HG03064 (cell line): Measurements from ENCODE around the gene GSE1.
A peak's percentile ranks its signal among the peaks of the same experiment; 100 is the strongest.

Experiments used
- ATAC-seq: cut with Tn5 transposase; IDR thresholded peaks from one replicate; pipeline ENCODE4 v1.9.1; 2021; ENCODE audit warnings: low read depth; ENCODE audit not compliant: unreplicated experiment

The GSE1 gene

DNA sequence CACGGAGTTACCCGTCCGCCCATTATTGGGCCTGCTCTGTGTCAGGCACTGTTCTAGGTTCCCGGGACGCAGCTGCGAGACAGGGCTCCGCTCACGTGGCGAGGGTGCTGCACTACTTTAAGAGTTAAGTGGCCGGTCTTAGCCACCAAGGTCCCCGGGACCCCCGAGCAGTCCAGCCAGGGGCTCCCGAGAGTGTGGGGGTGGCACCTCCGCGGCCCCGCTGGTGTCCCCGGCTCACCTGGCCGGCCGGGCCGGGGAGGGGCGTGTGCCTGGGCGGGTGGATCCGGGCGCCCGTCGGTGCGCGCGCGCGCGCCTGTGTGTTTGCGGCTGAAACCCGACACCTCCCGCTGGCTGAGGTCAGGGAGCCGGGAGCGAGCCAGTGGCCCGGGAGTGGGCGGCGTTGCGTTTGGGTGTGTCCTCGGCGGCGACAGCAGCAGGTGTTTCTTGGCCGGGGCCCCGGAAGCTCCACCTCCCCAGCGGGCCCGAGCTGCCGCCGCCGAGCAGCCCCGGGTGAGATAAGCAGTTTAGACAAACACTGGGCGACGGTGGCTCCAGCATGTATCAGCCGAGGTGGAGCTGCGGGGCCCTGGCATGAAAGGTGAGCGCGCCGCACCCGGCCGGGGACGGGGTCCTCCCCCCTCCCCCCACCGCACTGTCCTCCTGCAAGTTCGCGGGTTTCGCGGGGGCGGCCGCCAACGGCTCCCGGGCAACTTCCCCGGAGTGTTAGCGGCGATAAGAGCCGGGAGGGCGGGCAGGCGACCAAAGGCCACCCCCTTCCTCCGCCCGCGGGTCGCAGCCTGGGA, at the start of gene GSE1:
Gene GSE1 (plus strand): TSS at position 522 of the 803 bp plus-strand sequence. CDS start 70 bp downstream, at position 592.
- peak; percentile 38 for ATAC-seq

- no peak for ATAC-seq
Observed at GRCh38 chr16:85563515-85564276, 49.4 kb upstream of the GSE1 start.

GRCh38 chr16:85564277-85565051, 48.7 kb upstream of the GSE1 start:
- ATAC-seq: no peak

GRCh38 chr16:85565340-85565739, 47.8 kb upstream of the GSE1 start:
- ATAC-seq: no peak

- ATAC-seq: no peak
Observed at GRCh38 chr16:85565801-85566526, 47.2 kb upstream of the GSE1 start.

- ATAC-seq: no peak
Observed at GRCh38 chr16:85566561-85567100, 46.5 kb upstream of the GSE1 start.

DNA sequence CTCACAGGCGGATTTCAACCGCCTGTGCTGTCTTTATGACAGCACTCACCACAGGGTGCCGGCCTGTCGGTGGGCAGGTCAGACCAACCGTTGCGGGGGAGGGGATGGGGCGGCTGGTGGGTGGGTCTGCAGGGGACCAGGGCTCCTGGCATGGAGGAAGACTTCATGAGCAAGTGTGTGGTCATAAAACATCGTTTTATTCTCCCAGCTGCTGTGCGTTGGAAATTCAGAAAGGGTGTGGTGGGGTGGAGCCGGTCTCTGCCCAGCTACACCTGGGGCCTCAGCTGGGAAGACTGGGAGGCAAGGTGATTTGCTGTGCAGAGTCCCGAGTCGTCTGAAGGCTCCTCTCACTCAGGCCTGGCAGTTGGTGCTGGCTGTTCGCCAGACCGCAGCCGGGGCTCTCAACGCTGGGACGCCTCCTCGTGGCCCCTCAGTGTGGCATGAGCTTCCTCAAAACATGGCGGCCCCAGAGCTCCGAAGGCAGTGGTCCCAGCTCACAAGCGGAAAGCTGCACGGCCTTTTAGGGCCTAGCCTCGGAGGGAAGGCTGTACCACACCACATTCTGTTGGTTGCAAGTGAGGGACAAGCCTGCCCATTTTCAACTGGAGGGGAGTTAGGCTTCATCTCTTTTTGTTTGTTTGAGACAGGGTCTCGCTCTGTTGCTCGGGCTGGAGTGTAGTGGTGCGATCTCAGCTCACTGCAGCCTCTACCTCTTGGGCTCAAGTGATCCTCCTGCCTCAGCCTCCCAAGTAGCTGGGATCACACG, 45.8 kb upstream of the GSE1 start:
- ATAC-seq: no peak

DNA sequence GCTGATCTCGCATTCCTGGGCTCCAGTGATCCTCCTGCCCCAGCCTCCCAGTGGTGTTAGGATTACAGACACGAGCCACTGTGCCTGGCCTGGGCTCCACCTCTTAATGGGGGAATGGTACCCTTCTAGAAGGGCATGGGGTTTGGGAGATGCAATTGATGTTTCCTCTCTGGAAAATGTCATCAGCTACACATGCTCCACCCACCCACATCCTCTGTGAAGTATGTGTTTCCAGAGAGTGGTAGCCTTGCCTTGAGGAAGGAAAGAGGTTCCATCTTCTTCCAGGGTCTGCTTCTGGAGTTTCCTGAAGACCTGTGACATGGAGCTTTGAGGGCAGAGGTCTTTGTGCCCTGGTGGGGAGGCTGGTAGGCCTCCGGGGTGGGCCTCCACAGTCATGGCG, 45.2 kb upstream of the GSE1 start:
- no peak for ATAC-seq

DNA sequence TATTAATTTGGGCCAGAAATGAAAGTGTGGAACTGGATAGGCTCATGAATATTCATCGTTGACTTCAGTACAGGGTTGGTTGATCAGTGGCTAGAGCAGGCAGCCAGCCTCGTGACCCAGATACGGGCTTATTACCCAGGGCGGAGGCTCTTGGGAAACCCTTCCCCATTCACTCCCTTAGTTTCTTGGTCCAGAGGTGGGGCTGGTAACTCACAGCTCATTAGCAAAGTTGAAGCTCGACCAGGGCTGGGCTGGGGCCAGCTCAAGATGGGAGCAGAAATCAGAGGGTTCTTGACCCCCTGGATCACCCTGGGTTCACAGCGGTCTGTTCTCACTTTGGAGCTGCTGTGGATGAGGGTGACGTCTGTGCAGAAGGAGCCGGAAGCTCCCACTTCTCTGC, 44.6 kb upstream of the GSE1 start:
- ATAC-seq: no peak

- ATAC-seq: no peak
Observed at GRCh38 chr16:85569039-85569614, 44.0 kb upstream of the GSE1 start.

GRCh38 chr16:85569615-85570212, 43.4 kb upstream of the GSE1 start:
- ATAC-seq: peak; percentile 57

- ATAC-seq: peak; percentile 23
Observed at GRCh38 chr16:85570213-85570734, 42.8 kb upstream of the GSE1 start.

DNA sequence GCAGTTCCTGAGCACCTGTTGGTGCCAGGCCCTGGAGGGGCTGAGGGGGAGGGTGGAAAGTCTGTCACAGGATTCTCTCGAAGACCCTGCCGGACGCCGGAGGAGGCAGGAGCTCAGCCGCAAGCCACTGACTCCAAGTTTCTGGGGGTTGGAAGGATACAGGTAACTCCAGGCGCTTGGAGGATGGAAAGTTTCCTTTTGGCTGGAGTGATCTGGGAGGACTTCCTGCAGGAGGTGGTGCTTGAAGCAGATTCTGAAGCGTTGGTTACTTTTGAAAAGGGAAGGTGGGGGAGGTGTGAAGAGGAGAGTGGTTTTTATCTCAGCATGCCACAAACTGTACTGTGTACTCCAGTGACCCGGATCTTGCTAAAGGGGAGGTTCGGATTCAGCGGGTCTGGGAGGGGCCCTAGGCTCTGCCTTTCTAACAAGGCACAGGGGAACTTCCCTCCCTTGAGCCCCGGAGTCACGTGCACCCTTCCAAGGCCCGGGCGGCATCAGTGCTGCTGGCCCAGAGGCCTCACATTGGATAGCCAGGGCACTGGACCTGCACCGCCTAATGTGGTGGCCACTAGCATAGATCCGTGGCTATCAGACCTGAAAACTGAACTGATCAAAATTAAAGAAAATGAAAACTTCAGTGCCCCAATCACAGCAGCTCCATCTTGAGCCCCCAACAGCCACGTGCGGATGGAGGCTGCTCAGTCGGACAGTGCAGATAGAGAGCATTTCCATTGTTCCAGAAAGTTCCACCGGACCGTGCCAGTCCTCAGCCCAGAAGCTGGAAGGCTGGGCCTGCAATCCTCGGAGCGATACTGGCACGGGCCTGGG, 42.2 kb upstream of the GSE1 start:
- peak; percentile 37 for ATAC-seq

GRCh38 chr16:85571563-85571812, 41.6 kb upstream of the GSE1 start:
- ATAC-seq: no peak

DNA sequence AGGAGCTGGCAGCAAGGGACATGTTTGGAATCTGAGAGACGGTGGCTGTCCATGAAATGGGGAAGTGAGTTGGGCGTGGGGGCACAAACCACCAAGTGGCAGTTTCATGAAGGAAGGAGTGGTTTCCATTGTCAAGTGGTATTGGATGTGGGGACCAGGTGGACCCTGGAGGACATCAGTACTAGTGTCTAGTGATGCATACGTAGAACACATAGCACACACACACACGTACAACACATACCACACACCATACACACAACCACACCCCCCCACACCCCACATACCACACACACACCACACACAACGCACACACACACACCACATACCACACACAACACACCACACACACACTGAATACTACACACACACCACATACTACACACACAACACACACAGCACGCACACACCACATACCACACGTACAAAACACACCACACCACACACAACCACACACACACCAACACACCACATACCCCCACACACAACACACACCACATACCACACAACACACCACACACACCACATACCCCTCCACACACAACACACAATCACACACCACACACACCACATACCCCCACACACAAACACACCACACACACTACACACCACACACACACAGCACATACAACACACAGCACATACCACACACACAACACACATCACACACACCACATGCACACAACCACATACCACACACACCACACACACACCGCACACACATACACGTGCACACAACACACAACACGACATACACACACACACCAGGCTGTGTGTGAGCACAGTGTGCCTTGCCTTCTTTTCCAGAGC, 41.1 kb upstream of the GSE1 start:
- no peak for ATAC-seq

DNA sequence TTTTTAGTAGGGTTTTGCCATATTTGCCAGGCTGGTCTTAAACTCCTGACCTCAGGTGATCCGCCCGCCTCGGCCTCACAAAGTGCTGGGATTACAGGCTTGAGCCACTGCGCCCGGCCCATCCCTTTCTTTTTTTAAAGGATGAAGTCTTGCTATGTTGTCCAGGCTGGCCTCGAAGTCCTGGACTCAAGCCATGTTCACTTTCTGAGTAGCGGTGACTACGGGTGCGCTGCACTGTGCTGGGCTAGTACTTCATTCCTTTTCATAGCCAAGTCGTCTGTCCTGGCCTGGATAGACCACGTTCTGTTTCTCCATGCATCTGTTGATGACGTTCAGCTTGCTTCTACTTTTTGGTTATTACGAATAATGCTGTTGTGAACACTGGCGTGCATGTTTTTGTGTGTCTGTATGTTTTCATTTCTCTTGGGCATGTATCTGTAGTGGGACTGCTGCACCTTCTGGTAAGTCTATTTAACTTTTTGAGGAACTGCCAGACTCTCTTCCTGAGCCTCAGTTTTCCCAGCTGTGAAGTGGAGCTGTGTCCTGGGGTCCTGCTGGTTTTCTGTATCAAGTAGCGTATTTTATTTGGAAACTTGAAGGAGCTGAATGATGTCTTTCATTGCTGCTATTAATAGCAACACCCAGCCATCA, 40.0 kb upstream of the GSE1 start:
- ATAC-seq: no peak
